ENCODE measurements around the gene ADGRG3. TPM values are rescaled to one million over a fixed set of nuclear protein-coding genes. Genes with fewer than 3 reads are reported as not detected.
A peak's percentile ranks its signal among the peaks of the same experiment; 100 is the strongest.

Gene ADGRG3
- polyA plus RNA-seq, 1 donor (not counting 4 experiments of a cell fraction or from before 2014, with no cell fraction given), result not detected

- FAIRE-seq, result no peak
- peaks cover 8% of the 10 kb centered on the region for H3K79me2 ChIP-seq (ENCODE audit: control insufficient read depth, insufficient read depth, low read length)
- no peak overlapping the region for H3K27ac ChIP-seq (ENCODE audit: control insufficient read depth, insufficient read depth, low read length)
- no peaks in the 10 kb centered on the region for H3K9me3 ChIP-seq (ENCODE audit: control insufficient read depth, low read depth, low read length)
- H4K20me1 ChIP-seq (ENCODE audit: control insufficient read depth, extremely low read depth, insufficient read depth, low read length), result peaks cover 3% of the 10 kb centered on the region
- DNase-seq (ENCODE audit: low read depth, low spot score), result no peak
- no peak overlapping the region for H3K4me2 ChIP-seq (ENCODE audit: control insufficient read depth, extremely low read depth, insufficient read depth, low read depth, low read length)
- TF ChIP-seq EZH2 (IDR thresholded peaks at IDR 0.05; ENCODE audit: low read length), result no peak
- no peak for TF ChIP-seq CTCF (optimal IDR thresholded peaks at IDR 0.05 in 1 of 3, IDR thresholded peaks at IDR 0.05 in 1 of 3, conservative IDR thresholded peaks at IDR 0.05 in 1 of 3; ENCODE audit: extremely low read depth in 1 of 3, insufficient read depth in 2 of 3, low read length in 3 of 3)
- dilution Hi-C loops (cut with MboI; ENCODE audit: extremely low pct_ligation_motif_present, low sequenced_read_pairs), result no loop called here
- peak overlapping the region in 1 of 3 experiments; percentile 9 for H3K4me3 ChIP-seq (ENCODE audit: control insufficient read depth in 2 of 3, extremely low read depth in 1 of 3, insufficient read depth in 2 of 3, low read depth in 1 of 3, low read length in 3 of 3)
- peaks cover 49% of the 10 kb centered on the region for H3K4me1 ChIP-seq (ENCODE audit: control insufficient read depth, extremely low read depth, insufficient read depth, low read length)
- H3K9ac ChIP-seq (ENCODE audit: control insufficient read depth, extremely low read depth, insufficient read depth, low read length), result peak overlapping the region; percentile 6
- peaks cover 2% of the 10 kb centered on the region for H3K9me1 ChIP-seq (ENCODE audit: control insufficient read depth, extremely low read depth, insufficient read depth, low read length)
- peaks cover 22% of the 10 kb centered on the region in 2 experiments for H3K36me3 ChIP-seq (ENCODE audit: control insufficient read depth in 2 of 2, extremely low read depth in 1 of 2, insufficient read depth in 2 of 2, low read length in 2 of 2)
- no peak overlapping the region for H2AFZ ChIP-seq (ENCODE audit: control insufficient read depth, low read length)
- no peaks in the 10 kb centered on the region for H3K27me3 ChIP-seq (ENCODE audit: control insufficient read depth, extremely low read depth, insufficient read depth, low read length)
These were observed 22.9 kb upstream of the ADGRG3 start for GRCh38 chr16:57645169-57645568.

GRCh38 chr16:57645691-57646387, 22.3 kb upstream of the ADGRG3 start:
- Histone ChIP-seq H3K4me2 (ENCODE audit: control insufficient read depth, extremely low read depth, insufficient read depth, low read depth, low read length) (peak overlapping the region; percentile 46), H3K9ac (ENCODE audit: control insufficient read depth, extremely low read depth, insufficient read depth, low read length) (peak overlapping the region; percentile 6), H4K20me1 (ENCODE audit: control insufficient read depth, extremely low read depth, insufficient read depth, low read length) (peaks cover 3% of the 10 kb centered on the region), H3K27me3 (ENCODE audit: control insufficient read depth, extremely low read depth, insufficient read depth, low read length) (no peaks in the 10 kb centered on the region), H3K36me3 (ENCODE audit: control insufficient read depth in 2 of 2, extremely low read depth in 1 of 2, insufficient read depth in 2 of 2, low read length in 2 of 2) (peaks cover 21 to 23% of the 10 kb centered on the region in 2 experiments), H3K4me1 (ENCODE audit: control insufficient read depth, extremely low read depth, insufficient read depth, low read length) (peaks cover 47% of the 10 kb centered on the region), H3K9me1 (ENCODE audit: control insufficient read depth, extremely low read depth, insufficient read depth, low read length) (peaks cover 2% of the 10 kb centered on the region), H3K4me3 (ENCODE audit: control insufficient read depth in 2 of 3, extremely low read depth in 1 of 3, insufficient read depth in 2 of 3, low read depth in 1 of 3, low read length in 3 of 3) (peak overlapping the region in 1 of 3 experiments; percentile 9), H3K9me3 (ENCODE audit: control insufficient read depth, low read depth, low read length) (no peaks in the 10 kb centered on the region), H2AFZ (ENCODE audit: control insufficient read depth, low read length) (no peak overlapping the region), H3K27ac (ENCODE audit: control insufficient read depth, insufficient read depth, low read length) (peak overlapping the region; percentile 46), H3K79me2 (ENCODE audit: control insufficient read depth, insufficient read depth, low read length) (peaks cover 8% of the 10 kb centered on the region)
- dilution Hi-C loops (cut with MboI; ENCODE audit: extremely low pct_ligation_motif_present, low sequenced_read_pairs), result no loop called here
- FAIRE-seq (peak; percentile 87), DNase-seq (ENCODE audit: low read depth, low spot score) (no peak)
- no peak for TF ChIP-seq CTCF (optimal IDR thresholded peaks at IDR 0.05 in 1 of 3, IDR thresholded peaks at IDR 0.05 in 1 of 3, conservative IDR thresholded peaks at IDR 0.05 in 1 of 3; ENCODE audit: extremely low read depth in 1 of 3, insufficient read depth in 2 of 3, low read length in 3 of 3)
- TF ChIP-seq EZH2 (IDR thresholded peaks at IDR 0.05; ENCODE audit: low read length), result no peak
